Measurements from ENCODE around the gene TPPP2.

TPPP2 gene

DNA sequence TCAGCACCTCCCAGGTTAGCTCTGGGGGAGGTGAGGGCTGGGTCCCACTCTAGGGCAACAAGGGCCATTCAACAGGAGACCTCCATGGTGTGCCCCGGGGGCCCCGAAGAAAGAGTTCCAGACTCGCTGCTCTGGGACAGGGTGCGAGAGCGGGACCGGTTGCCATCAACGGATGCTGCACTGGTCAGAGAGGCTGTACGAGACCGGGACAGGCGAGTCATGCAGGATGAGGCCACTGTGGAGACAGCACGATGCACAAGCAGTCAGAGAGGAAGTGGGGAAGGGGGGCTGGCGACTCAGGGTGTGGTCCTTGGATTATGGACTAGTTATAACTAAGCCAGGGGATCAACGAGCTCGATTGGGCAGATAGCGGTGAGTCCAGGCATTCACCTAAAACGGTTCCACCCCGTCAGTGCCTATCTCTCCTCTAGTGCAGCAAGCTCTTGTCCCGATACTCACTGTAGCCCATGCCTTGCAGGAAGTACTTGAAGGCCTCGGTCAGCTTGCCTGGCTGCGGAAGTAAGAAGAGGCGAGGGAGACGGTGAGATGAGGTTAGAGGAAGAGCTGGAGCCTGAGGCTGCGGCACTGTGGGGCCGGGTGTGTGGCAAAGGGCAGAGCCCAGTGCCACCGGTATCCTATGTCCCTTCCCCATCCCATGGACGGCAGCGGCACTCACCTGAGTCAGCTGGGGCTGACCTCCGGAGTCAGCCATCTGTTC, 12.3 kb upstream of the TPPP2 start:
- DNase-seq (ENCODE audit: low read depth): no peak

DNA sequence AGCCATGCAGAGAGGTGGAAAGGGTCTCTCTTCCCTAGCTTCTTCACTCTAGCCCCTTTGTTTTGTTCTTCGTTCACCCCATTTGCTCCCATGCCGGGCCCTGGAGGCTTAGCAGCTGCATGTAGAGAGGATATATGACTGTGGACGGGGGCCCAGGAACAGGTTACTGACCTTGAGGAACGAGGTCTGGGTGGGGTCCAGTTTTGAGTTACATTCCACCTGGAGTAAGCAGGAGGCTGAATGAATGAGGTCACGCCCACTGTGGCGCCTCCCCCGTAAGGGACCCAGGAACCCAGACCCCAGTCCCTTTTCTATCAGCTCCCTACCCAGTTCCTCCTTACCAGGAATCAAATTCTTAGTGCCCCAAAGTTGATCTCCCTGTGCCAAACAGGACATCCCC, 11.7 kb upstream of the TPPP2 start:
- no peak for DNase-seq (ENCODE audit: low read depth)

DNA sequence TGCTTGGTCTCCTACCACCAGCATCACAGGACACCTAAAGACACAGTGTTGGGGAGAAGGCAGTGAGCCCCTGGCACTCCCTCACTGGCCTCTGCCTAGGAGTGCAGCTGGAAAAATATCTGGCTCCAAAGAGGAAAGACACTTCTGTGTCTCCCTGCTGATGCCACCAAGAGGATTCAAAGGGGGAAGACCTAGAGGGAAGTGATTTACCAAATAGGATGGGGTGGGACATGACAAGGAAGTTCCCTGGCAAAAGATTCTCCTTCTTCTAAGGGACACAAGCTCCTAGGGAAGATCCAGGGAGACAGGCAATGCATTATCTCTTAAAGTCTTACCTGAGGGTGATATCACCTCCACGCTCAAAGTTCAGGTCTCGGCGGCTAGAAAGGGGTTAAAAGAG, 11.2 kb upstream of the TPPP2 start:
- no peak for DNase-seq (ENCODE audit: low read depth)

DNA sequence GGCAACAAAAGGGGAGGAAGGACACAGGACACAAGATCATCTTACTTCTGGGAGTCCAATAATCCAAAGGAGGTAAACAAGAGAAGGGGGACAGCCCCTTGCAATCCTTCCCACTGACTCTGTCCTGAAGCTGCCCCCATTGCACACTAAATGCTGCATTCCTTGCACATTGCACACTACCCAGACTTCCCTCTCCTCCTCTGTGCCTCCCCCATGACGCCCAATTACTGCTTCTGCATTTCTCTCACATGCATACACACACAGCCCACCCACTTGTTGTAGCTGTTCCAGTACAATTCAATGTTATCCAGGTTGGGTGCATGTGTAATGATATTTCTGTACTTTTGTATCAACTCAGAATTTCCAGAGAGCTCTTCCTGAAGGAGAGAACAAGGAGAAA, 10.7 kb upstream of the TPPP2 start:
- peak; percentile 29 for DNase-seq (ENCODE audit: low read depth)

DNA sequence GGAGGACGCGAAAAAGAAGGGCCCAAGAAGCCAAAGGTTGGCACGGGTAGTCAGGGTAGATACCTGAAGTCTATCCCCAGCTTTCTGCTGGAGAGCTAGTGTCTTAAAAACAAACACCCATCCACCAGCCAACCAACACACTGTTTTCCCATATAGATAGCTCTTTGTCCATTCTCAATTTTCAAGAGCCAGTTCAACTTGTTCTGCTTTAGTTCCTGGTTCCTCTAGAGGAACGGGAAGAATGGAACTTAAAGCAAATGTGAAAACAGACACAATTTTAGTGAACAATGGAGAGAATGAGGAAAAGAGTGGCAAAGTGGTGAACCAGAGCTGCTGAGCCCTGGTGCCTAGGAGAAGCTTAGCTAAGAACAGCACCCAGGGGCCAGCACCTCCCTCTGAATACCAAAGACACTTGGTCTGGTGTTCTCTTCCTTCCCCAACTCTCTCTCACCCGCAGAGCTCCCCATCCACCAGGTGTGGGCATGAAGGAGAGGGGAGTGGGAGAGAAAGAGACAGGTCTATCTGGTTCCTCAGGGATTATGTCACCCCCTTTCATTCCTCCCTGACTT, 9.0 kb upstream of the TPPP2 start:
- DNase-seq (ENCODE audit: low read depth): no peak

DNA sequence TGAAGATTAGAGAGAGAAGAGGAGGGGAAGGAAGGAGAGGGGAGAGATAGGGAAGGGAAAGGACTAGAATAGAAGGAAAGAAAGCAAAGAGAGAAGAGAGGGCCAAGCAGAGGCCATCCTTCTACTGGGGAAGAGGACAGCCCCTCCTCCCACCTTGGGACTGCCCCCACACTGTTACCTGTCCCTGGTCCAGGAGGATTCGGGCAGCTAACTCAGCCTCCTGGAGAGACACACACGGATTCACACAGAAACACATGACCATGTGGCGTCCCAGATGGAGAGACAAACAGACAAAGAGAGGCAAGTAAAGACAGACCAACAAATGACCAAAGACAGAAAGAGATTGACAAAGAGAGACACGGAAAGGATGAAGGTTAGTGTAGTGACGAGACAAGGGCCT, 7.3 kb upstream of the TPPP2 start:
- no peak for DNase-seq (ENCODE audit: low read depth)

DNA sequence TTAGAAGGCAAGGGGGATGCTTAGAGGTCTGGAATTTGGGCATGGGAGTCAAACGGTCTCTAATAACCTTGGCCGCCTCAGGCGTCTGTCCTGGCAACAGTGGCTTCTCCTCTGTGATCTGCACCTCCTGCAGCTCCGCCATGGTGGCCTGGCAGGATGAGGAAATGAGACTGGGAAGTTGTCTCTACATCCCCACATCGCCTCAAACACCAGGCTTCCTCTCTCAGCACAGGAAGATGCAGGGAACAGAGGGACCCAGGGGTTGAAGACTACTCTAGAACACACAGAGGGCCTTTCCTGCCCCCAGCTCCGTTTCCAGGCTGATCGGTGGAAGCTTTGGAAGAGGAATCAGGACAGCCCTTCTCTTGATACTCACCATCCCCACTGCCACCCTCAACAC, 6.8 kb upstream of the TPPP2 start:
- DNase-seq (ENCODE audit: low read depth): no peak

DNA sequence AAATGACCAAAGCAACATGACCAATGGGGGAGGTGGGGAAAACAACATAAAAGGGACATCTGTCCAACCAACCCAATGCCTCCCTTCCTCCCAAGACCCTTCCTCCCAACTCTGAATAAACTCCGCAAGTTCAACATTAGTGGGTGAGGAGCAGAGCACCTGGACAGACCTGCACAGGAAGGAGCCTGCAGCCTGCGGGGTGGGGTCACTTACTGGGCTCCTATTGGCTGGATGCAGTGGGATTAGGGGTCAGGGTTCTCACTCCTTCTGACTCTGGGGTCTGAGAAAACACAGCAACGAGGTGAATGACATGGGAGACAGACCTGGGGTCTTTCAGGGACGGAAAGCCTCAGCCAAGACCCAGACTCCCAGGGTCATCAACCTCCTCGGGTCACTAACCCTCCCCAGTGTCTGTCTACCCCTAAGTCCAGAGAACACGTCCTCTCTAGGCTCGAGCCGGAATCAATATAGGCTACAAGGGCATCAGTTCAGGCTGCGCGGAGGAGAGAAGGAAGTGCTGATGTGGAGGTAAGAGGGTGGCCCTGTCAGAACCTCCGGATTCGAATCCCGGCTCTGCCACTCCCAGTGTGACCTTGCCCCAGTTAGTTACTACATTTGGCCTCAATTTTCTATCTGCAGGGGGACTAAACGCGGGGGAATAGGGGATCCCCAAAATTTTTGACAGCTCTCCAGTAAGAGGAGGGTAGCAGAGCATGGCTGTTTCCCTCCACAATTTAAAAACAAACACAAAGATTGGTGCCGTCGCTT, 6.0 kb upstream of the TPPP2 start:
- no peak for DNase-seq (ENCODE audit: low read depth)

DNA sequence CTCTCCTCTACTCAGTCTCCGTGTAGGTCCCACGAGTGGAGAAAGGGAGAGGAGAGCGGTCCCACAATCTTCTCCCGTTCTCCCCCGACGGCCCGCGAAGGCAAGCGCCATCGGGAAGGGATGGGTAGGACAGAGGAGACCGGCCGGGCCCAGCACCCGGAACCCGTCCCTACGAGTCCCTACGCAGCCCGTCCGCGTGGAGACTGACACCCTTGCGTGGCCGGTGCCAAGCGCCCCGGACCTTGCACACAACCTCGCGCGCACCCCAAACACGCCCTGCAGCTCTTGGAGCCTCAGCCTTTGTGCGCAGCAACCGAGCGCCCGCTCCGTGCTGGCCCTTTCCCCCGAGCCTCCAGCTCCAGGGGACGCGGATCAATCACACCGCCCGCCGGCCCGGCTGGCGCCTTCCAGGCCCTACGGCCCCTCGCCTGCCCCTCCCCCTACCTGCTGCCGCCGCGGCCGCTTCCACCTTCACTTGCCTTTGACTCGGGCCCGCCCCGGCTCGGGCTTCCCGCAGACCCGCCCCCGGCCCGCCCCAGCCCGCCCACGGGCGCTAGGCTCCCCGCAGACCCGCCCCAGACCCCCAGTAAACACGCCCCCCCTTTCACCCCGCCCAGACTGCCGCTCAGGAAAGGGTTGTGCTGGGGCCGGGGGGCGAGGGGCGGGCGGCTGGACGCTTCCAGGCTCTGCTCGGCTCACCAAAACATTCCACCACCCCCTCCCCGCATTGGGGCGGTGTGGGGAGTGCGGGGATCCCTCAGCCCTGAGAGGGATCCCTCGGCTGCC, 5.2 kb upstream of the TPPP2 start, which contains the start of gene NDRG2:
Gene NDRG2, minus strand, starts transcription at position 477 of the 786 bp plus-strand sequence. CDS start 1,746 bp downstream, outside the sequence.
- no peak for DNase-seq (ENCODE audit: low read depth)

DNA sequence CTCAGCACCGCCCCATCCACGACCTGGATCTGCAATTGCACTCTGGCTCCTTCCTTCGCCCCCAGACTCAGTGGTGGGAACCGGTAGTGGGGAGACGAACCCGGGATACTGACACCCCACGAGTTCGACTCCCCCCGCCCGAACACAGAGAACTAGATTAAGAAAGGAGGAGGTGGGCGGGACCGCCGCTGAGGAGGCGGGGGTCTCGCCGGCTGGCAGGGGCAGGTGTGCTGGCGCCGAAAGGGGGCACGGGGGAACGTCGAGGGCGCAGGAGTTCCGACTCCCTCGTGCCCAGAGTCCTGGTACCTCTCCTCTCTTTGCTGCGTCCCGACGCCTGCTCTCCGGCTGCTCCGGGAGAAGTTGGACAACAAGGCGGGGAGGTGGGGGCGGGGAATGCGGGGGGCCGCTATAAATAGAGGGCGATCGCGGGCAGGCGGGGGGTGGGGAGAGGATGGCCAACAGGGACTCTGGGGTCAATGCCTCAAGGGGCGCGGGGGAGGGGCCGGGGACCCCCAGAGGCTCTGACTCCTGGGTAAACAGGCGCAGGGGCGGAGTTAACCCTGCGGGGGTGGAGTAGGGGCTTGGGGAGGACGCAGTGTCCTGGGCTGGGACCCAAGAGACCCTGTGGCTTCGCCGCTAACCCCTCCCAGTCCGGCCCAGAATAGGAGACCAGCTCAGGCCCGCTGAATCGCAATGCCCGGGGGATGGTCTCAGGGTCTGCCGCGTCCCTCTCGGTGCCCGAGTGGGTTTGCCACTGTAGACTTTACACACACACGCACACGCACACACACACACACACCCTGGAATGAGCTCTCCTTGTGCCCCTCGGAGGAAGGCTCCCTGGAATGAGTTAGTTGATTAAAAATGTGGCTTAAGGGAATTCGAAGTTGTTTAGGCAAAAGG, 4.4 kb upstream of the TPPP2 start:
- DNase-seq (ENCODE audit: low read depth): no peak

DNA sequence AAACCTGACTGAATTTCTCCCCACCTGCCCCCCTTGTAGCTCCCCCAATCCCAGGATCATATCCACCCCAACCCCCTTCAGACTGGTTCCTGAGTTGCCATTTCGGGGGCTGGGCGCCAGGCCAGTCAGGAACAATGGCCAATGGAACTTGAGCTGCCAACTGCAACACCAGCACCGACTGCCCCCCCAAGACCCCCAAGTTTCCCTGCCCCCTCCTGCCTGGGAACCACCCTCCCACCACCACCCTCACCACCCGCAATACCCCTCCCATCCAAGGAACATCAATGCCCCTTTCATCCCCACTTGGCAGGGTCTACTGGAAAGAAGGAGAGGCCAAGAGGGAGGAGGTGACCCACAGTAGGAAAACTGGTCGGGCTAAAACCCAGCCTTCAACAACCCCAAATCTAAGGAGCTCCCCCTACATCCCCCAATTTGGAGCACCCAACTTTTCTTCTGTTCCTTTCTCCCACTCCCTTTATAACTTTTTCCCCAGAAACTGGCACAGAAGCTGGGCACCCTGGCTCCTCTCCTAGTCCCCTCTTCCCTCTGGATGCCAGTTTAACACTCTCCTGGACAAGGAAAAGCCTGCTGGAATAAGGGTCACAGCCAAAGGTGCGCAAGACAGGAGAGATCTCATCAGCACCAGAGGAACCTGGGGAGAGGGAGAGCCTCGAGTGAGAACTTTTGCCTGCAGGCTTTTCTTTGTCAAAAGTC, 3.6 kb upstream of the TPPP2 start:
- DNase-seq (ENCODE audit: low read depth): no peak

DNA sequence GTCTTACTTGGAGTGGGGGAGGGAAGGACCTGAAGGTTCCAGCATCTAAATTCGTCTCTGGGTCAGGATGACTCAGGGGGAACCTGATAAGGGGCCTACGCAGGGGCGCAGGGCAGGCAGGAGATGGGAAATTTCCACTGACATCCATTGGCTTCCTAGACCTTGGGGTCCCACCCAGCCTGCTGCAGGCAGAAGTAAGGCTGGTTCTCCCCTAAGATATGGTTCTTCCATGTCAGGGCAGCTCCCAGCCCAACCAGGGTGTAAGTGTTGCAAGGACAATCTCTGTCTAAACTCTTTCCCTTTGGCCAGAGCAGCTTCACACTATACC, 3.1 kb upstream of the TPPP2 start:
- no peak for DNase-seq (ENCODE audit: low read depth)

DNA sequence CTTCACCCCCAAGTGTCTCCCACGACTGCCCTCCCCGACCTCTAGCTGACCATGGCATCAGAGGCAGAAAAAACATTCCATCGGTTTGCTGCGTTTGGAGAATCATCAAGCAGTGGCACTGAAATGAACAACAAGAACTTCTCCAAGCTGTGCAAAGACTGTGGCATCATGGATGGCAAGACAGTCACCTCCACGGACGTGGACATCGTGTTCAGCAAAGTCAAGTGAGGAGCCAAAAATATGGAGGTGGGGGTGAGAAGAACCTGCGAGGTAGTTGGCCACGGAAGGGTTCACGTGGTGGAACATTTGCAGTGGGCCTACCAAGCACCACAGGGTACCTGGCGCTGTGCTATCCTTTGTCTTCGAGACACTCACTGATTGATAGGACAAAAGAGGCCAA, 514 bp downstream of the TPPP2 start:
- no peak for DNase-seq (ENCODE audit: low read depth)

DNA sequence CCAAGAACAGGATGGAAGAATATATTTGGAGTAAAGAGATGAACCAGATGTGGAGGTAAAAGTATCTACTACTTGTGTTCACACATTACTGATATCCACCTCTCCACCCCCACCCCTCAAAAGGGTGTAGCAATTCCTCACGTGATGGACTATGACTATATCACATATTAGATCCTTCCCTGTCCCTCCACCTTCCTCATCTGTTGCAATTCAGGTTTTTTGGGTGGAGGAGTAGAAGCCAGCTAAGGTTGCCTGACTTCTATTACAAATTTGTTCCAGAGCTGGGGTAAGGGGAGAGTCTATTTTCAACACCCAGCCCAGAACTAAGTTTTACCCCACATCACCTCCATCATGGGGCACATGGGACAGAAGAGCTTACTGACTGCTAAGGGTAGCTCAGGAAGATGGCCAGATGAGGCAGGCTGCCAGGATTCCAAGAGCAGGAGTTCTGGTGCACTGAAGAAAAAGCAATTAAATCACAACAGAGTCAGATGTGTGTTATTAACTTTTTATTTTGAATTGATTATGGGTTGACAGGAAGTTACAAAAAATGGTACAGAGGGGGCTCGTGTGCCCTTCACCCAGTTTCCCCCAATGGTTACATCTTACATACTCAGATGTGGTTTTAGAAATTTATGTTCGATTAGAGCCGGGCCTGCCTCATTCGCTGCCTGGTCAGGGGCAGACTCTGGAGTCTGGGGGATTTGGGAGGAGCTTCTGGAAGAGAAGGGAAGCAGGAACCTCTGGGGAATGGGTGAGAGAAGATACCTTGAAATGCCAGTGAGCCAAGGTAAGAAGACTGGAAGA, 2.5 kb downstream of the TPPP2 start:
- no peak for DNase-seq (ENCODE audit: low read depth)

DNA sequence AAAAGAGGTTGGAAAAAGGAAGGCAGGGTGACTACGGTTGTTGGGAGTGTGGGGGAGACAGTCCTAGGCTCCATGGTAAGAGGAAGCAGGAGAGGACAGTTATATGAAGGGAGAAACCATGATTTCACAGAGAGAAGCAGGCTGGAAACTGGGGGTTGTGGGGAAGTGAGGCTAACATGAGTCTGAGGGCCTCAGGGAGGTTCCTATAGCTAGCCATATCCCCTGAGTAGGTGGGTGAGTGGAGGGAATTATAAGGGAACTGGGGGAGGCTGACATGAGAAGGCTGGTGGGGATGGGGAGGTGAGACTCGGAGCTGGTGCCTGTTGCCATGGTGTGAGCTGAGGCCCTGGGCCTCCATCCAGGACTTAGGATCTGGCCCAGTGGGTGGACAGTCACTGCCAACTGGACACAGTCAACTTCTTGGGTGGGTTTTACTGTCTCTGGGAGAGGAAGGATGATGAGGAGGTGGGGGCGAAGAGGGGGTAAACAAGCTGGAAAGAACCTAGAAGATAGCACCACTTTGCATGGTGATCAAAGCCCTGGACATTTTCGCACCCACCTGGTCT, 3.2 kb downstream of the TPPP2 start:
- DNase-seq (ENCODE audit: low read depth): no peak

DNA sequence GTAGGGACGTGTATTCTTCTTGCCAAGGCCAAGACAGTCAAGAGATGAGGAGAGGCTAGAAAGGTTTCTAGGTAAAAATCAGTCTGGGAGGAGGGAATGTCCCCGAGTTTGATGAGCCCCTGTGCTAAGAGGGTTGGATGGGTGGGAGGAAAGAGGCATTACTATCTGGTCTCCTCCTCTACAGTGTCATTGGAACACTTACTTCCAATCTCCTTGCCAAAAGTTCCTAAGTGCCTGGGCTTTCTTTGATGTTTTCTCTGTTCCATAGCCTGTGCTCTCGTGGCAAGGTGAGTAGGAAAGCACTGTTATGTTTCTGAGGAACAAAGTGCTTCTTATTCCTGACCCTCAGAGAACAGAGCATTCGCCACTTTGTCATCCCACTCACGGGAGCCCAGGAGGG, 4.7 kb downstream of the TPPP2 start, which contains the start of gene RNASE13:
Gene RNASE13, minus strand, starts transcription at position 101 of the 400 bp plus-strand sequence. CDS start 519 bp downstream, outside the sequence.
- no peak for DNase-seq (ENCODE audit: low read depth)

DNA sequence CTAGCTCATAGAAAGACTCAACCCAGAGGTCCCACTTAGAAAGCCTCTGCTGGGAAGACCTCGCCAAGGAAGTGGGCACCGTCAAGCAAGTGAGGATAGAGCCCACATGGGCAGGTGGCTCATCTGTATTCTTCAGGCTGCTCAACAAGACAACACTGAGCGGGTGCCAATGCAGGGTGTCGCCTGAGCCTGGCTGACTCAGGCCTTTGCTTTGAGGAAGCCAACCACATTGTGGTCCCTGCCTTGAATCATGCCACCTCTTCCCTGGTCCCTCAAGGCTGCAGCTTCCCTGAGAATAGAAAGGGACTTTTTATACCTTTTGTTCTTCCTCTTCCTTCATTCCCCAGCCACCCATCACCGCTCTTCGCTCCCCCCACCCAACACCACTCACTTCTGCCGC, 6.7 kb downstream of the TPPP2 start:
- no peak for DNase-seq (ENCODE audit: low read depth)

DNA sequence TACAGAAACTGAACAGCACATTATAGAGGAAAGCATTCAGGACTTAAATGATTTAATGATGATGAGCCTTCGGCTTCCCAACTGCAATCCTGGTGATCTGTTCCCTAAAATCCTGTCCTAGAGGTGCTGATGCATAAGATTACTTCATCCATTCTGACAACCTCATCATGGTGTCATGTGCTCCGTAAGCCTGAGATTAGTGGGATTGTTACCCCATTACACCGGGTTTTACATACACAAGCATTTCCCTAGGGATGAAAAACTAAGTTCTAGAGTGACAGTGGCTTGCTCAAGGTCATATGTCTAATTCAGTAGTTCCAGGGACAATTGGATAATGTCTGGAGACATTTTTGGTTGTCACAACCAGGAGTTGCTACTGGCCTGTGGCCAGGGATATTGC, 7.1 kb downstream of the TPPP2 start:
- DNase-seq (ENCODE audit: low read depth): no peak

Data from EH (cell line).